Smooth muscle cell of trachea (primary cell): ENCODE results near the gene LHFPL4. TPM values are rescaled to one million over a fixed set of nuclear protein-coding genes. Genes with fewer than 3 reads are reported as not detected.

Experiments
- total RNA-seq: library from RNA; depleted of rRNA; stranded (reverse); fragments of >200 nt; gene quantifications from 2 replicates; pipeline ENCODE4 v1.2.1, GENCODE V29; 2014

The LHFPL4 gene
- total RNA-seq: under 0.01 TPM in 2 replicates

GRCh38 chr3:9553021-9553947 is at the start of gene LHFPL4:
TSS of gene LHFPL4 (minus strand) at chr3:9553822. CDS start at chr3:9552679, 1,143 bp downstream.

Other genes starting within 250 kb of the LHFPL4 start
- gene THUMPD3, start 190.8 kb downstream of the LHFPL4 start, total RNA-seq: 58.6 and 65.2 TPM in 2 replicates
- 51.3 and 73.9 TPM in 2 replicates for gene SETD5, start 156.2 kb downstream of the LHFPL4 start, total RNA-seq
- 41.4 and 48.4 TPM in 2 replicates for gene MTMR14, start 95.7 kb upstream of the LHFPL4 start, total RNA-seq
- gene CPNE9, start 150.0 kb upstream of the LHFPL4 start, total RNA-seq: not detected in 2 replicates
- 15.3 and 16.5 TPM in 2 replicates for gene BRPF1, start 177.9 kb upstream of the LHFPL4 start, total RNA-seq
- gene OGG1, start 196.1 kb upstream of the LHFPL4 start, total RNA-seq: 20.9 and 27.3 TPM in 2 replicates
- 55.6 and 65.2 TPM in 2 replicates for gene CAMK1, start 216.1 kb upstream of the LHFPL4 start, total RNA-seq
- 94.1 and 101 TPM in 2 replicates for gene TADA3, start 238.7 kb upstream of the LHFPL4 start, total RNA-seq
- gene ARPC4, start 239.3 kb upstream of the LHFPL4 start, total RNA-seq: 190 and 245 TPM in 2 replicates